CD4-positive, alpha-beta T cell treated with Interleukin-10 for 1 hour (primary cell): ENCODE data around the gene ZBTB8A.
"Not testable (repeated sequence)": the region's sequence is repeated elsewhere in the genome, so short reads cannot be mapped to it uniquely, and the experiment has no call there.

Source experiments
- DNase-seq: peaks from one replicate; pipeline ENCODE4 v3.0.0-alpha.2; 2020

ZBTB8A gene

DNA sequence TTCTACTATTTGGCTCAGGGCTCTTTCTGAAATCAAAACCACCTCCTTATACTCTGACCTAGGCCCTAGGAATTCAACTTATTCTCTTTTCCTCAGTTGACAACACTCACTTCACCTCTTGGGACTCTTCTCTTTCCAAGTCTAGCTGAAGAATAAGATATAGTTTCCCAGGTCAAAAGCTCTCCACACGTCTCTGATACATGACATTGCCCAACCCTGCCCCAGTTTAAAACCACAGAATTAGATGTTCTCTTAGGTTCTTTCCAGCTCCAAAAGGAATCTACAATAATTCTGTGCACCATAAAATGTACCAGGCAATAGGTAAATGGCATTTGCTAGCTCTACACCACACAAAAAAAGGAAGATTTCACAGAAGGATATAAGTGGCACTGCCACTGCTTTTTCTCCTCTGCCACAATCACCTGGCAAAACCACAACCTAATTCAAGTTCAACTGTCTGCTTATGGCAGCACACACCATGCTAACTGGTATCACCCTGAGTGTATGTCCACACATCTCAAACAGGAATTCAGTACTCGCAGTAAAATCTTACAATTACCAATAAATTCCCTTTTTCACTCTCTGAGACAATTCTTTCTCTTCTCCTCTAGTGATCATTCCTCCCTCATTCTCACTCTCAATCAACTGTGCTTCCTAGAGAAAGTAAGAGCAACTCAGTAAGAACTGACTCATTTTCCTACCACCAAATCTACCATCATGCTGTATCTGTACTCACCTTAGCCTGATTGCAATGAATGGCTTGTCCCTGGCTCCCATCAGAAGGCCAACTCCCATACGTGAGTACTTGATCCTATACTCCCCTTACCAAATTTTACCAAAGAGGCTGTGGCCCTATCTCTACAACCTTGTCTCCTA lies 83.8 kb downstream of the ZBTB8A start:
- peak; percentile 10 for DNase-seq

GRCh38 chr1:32623775-32624174 lies 84.5 kb downstream of the ZBTB8A start:
- DNase-seq, result no peak

GRCh38 chr1:32626176-32626575 lies 86.9 kb downstream of the ZBTB8A start:
- DNase-seq, result no peak

- peak; percentile 43 for DNase-seq
These were observed 88.5 kb downstream of the ZBTB8A start for GRCh38 chr1:32627596-32628162.

- not testable (repeated sequence) for DNase-seq
These were observed 90.9 kb downstream of the ZBTB8A start for GRCh38 chr1:32630173-32630572.

- no peak for DNase-seq
These were observed 93.6 kb downstream of the ZBTB8A start for GRCh38 chr1:32632829-32633228.

DNA sequence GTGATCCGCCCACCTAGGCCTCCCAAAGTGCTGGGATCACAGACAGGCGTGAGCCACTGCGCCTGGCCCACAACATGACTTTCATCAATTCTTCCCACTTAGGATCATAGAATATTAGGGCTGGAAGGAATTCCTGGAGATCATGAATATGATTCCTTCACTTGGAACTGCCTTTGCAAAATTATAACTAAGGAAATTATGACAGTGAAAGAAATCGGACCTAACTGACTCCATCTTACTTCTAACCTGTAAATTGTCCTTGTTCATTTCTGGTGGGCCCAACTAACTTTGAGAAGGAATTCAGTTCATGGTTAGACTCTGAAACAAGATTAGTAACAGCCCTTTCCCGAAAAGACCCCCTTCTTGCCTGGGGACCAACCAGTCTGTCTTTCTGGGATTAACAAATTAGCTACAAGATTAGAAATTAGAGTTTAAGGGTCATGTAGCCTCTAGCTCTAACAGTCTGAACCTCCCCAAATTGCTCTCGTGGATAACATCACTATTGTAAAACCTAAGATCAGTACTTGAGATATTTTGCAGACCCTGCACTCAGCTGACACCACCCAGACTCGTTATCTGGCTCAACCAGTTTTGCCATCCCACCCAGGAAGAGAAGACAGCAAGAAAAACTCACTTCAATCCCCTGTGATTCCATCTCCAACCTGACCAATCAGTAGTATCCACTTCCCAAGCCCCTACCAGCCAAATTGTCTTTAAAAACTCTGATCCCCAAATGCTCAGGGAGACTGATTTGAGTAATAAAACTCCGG lies 96.5 kb downstream of the ZBTB8A start:
- DNase-seq, result no peak

GRCh38 chr1:32636914-32637645 lies 97.9 kb downstream of the ZBTB8A start:
- DNase-seq, result no peak

DNA sequence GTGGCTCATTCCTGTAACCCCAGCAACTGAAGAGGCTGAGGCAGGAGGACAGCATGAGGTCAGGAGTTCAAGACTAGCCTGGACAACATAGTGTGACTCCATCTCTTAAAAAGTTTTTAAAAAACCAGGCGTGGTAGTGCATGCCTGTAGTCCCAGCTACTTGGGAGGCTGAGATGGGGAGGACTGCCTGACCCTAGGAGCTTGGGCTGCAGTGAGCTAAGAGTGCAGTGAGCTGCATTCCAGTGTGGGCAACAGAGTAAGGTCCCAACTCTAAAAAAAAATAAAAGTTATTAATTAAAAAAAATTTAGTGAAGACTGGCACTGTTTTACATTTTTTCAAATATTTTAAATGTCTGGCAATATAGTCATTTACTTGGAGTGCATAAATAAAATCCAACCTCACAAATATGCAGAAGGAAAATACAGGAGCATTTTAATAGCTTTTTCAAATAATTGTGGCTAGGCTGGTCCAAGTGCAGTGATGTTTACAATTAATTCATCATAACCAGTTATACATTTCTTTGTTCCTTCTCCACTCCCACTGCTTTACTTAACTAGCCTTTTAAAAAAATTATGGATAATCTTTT lies 100.4 kb downstream of the ZBTB8A start:
- no peak for DNase-seq

DNA sequence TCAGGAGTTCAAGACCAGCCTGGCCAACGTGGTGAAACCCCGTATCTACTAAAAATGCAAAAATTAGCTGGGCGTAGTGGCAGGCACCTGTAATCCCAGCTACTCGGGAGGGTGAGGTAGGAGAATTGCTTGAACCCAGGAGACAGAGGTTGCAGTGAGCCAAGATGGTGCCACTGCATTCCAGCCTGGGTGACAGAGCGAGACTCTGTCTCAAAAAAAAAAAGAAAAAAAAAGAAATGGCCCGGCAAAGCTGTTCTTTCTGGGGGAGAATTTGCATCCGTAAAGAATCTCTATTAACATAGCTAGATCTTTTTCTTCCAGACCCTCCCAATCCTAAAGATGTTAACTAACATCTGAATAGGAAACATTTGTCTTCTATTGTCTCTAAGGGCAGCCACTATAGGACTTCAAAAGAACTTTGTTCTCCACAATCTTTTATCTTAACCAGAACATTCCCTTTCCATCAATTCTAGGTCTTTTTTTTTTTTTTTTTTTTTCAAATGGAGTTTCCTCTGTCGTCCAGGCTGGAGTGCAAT lies 103.1 kb downstream of the ZBTB8A start:
- DNase-seq, result not testable (repeated sequence)

DNA sequence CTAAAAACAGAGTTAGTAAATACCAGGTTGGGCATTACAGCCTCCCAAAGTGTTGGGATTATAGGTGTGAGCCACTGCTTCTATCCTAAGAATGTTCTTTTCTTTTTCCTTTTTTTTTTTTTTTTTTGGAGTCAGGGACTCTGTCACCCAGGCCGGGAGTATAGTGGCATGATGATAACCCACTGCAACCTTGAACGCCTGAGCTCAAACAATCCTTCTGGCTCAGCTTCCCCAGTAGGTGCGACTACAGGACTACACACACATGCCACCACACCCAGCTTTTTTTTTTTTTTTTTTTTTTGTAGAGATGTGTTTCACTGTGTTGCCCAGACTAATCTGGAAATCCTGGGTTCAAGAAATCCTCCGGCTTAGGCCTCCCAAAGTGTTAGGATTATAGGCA lies 105.2 kb downstream of the ZBTB8A start:
- no peak for DNase-seq

- DNase-seq, result no peak
These were observed 108.3 kb downstream of the ZBTB8A start for GRCh38 chr1:32647308-32648134.

DNA sequence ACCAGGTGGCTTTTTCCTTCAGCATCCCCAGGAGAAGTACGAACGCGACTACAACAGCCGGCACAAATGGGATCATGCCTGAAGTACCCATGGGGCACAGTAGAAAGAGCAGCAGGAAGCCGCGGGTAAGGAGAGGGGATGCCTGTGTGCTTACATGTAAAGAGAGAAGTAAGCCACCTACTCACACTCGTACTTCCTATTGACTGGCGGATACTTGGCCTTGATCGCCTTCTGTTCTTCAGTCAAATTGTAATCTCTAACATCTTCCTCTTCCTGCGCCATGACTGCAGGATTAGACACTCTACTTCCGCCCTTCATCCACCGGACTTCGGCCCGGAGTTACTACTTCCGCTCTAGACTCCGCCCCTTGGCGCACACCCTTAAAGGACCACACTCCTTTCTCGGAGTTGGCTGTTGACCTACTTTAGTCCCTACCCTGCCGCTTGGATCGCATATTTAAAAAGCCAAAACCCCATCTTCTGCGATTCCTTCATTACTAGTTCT lies 111.1 kb downstream of the ZBTB8A start, which contains the start of gene ZBTB8OS:
Gene ZBTB8OS (minus strand): TSS at position 303 of the 504 bp plus-strand sequence. CDS start 21 bp downstream, at position 282.
- DNase-seq, result peak; percentile 93

DNA sequence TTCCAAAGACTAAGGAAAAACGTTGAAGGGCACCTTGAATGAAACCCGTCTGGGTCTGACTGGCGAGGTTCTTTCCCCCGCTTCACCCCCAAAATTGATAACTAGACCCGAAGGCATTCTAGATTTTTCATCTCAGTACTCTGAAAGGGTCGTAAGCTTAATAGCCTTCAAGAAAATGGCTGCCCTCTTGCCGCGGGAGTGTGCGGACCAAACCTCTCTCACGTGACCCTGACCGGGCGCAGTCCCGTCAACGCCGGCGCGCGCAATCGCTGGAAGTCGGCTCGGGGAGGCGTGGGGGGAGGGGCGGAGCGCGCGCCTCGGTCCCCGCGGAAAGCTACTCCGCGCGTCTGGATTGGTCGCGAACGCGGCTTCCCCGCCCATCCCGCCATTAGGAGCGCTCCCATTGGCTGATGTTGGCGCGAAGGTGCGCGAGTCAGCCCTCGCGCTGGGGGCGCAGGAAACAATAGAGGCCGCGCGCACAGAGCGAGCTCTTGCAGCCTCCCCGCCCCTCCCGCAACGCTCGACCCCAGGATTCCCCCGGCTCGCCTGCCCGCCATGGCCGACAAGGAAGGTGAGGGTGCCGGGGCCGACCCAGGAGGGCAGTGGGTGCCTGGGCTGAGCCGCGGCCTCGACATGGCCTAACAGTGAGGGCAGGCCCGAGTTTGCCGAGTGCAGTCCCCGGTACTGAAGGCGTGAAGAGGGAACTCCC lies 111.7 kb downstream of the ZBTB8A start, which contains the start of gene RBBP4:
Gene RBBP4 (plus strand): TSS at position 457 of the 709 bp plus-strand sequence. CDS start 99 bp downstream, at position 556.
- DNase-seq, result peak; percentile 99

- no peak for DNase-seq
These were observed 112.3 kb downstream of the ZBTB8A start for GRCh38 chr1:32651461-32652073.

DNA sequence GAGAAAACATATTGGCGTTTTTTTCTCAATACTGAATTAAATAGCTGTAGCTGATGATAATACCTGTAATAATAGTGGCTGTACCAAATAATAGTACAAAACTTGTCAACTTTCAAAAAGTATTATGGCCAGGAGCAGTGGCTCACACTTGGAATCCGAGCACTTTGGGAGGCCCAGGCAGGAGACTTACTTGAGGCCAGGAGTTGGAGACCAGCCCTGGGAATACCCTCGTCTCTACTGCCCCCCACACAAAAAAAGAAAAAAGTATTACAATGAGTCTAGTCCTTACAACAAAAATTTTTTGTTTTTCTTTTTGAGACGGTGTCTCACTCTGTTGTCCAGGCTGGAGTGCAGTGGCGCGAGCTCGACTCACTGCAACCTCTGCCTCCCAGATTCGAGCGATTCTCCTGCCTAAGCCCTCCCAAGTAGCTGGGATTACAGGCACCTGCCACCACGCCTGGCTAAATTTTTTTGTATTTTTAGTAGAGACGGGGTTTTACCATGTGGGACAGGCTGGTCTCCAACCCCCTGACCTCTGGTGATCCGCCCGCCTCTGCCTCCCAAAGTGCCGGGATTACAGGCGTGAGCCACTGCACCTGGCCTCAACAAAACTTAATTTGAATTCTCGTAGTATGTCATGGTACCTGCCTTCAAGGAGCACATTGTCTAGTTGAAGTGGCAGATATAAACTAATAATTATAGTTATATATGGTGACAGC lies 113.2 kb downstream of the ZBTB8A start:
- no peak for DNase-seq
